Measurements from ENCODE around the gene DAPP1. TPM values are rescaled to one million over a fixed set of nuclear protein-coding genes. Genes with fewer than 3 reads are reported as not detected.
A peak's percentile ranks its signal among the peaks of the same experiment; 100 is the strongest.

The DAPP1 gene
- total RNA-seq, 2 donors from 2014 or later: 52.9 to 58.4 TPM

GRCh38 chr4:99833756-99834155 lies 17.1 kb downstream of the DAPP1 start:
- H3K36me3 Mint-ChIP-seq (ENCODE audit: low read depth): peaks cover 45% of the 10 kb centered on the region
- no peaks in the 10 kb centered on the region for H3K9me3 Mint-ChIP-seq
- no peaks in the 10 kb centered on the region for H3K27me3 Mint-ChIP-seq
- peaks cover 26% of the 10 kb centered on the region for H3K4me1 Mint-ChIP-seq
- H3K27ac Mint-ChIP-seq: no peak overlapping the region
- ATAC-seq (replicated peaks): no peak
- H3K4me3 Mint-ChIP-seq: no peak overlapping the region

GRCh38 chr4:99834569-99834968 lies 17.9 kb downstream of the DAPP1 start:
- no peak overlapping the region for H3K27ac Mint-ChIP-seq
- no peak overlapping the region for H3K4me3 Mint-ChIP-seq
- H3K36me3 Mint-ChIP-seq (ENCODE audit: low read depth): peaks cover 50% of the 10 kb centered on the region
- peaks cover 29% of the 10 kb centered on the region for H3K4me1 Mint-ChIP-seq
- ATAC-seq (replicated peaks): no peak
- no peaks in the 10 kb centered on the region for H3K9me3 Mint-ChIP-seq
- H3K27me3 Mint-ChIP-seq: no peaks in the 10 kb centered on the region

GRCh38 chr4:99835942-99836341 lies 19.3 kb downstream of the DAPP1 start:
- H3K4me3 Mint-ChIP-seq: no peak overlapping the region
- peaks cover 64% of the 10 kb centered on the region for H3K36me3 Mint-ChIP-seq (ENCODE audit: low read depth)
- H3K4me1 Mint-ChIP-seq: peaks cover 24% of the 10 kb centered on the region
- no peaks in the 10 kb centered on the region for H3K9me3 Mint-ChIP-seq
- peak overlapping the region; percentile 67 for H3K27ac Mint-ChIP-seq
- no peak for ATAC-seq (replicated peaks)
- no peaks in the 10 kb centered on the region for H3K27me3 Mint-ChIP-seq

- no peak overlapping the region for H3K4me3 Mint-ChIP-seq
- ATAC-seq (replicated peaks): no peak
- H3K9me3 Mint-ChIP-seq: no peaks in the 10 kb centered on the region
- H3K27me3 Mint-ChIP-seq: no peaks in the 10 kb centered on the region
- H3K27ac Mint-ChIP-seq: no peak overlapping the region
- peaks cover 33% of the 10 kb centered on the region for H3K4me1 Mint-ChIP-seq
- peaks cover 85% of the 10 kb centered on the region for H3K36me3 Mint-ChIP-seq (ENCODE audit: low read depth)
Observed at GRCh38 chr4:99838927-99839326, 22.3 kb downstream of the DAPP1 start.

- Mint-ChIP-seq H3K27ac (peak overlapping the region; percentile 84), H3K36me3 (ENCODE audit: low read depth) (peaks cover 88% of the 10 kb centered on the region), H3K4me3 (peak overlapping the region; percentile 17), H3K27me3 (no peaks in the 10 kb centered on the region), H3K9me3 (no peaks in the 10 kb centered on the region), H3K4me1 (peaks cover 41% of the 10 kb centered on the region)
- peak; percentile 94 for ATAC-seq (replicated peaks)
Observed at GRCh38 chr4:99841129-99841528, 24.5 kb downstream of the DAPP1 start.

- no peaks in the 10 kb centered on the region for H3K9me3 Mint-ChIP-seq
- no peaks in the 10 kb centered on the region for H3K27me3 Mint-ChIP-seq
- H3K4me1 Mint-ChIP-seq: peaks cover 48% of the 10 kb centered on the region
- no peak overlapping the region for H3K4me3 Mint-ChIP-seq
- ATAC-seq (replicated peaks): no peak
- peaks cover 88% of the 10 kb centered on the region for H3K36me3 Mint-ChIP-seq (ENCODE audit: low read depth)
- H3K27ac Mint-ChIP-seq: no peak overlapping the region
Observed at GRCh38 chr4:99843413-99843812, 26.8 kb downstream of the DAPP1 start.

- H3K4me1 Mint-ChIP-seq: peaks cover 49% of the 10 kb centered on the region
- no peaks in the 10 kb centered on the region for H3K9me3 Mint-ChIP-seq
- no peaks in the 10 kb centered on the region for H3K27me3 Mint-ChIP-seq
- ATAC-seq (replicated peaks): no peak
- H3K27ac Mint-ChIP-seq: no peak overlapping the region
- no peak overlapping the region for H3K4me3 Mint-ChIP-seq
- H3K36me3 Mint-ChIP-seq (ENCODE audit: low read depth): peaks cover 82% of the 10 kb centered on the region
Observed at GRCh38 chr4:99844048-99844447, 27.4 kb downstream of the DAPP1 start.

- Mint-ChIP-seq H3K9me3 (no peaks in the 10 kb centered on the region), H3K36me3 (ENCODE audit: low read depth) (peaks cover 73% of the 10 kb centered on the region), H3K27me3 (no peaks in the 10 kb centered on the region), H3K4me3 (peak overlapping the region; percentile 68), H3K27ac (peak overlapping the region; percentile 95), H3K4me1 (peaks cover 56% of the 10 kb centered on the region)
- ATAC-seq (replicated peaks): no peak
Observed at GRCh38 chr4:99845179-99845578, 28.6 kb downstream of the DAPP1 start.

GRCh38 chr4:99845708-99846469 lies 29.3 kb downstream of the DAPP1 start:
- H3K36me3 Mint-ChIP-seq (ENCODE audit: low read depth): peaks cover 68% of the 10 kb centered on the region
- no peaks in the 10 kb centered on the region for H3K9me3 Mint-ChIP-seq
- H3K27ac Mint-ChIP-seq: peak overlapping the region; percentile 95
- peak; percentile 25 for ATAC-seq (replicated peaks)
- H3K27me3 Mint-ChIP-seq: no peaks in the 10 kb centered on the region
- H3K4me1 Mint-ChIP-seq: peaks cover 59% of the 10 kb centered on the region
- H3K4me3 Mint-ChIP-seq: peak overlapping the region; percentile 68

- Mint-ChIP-seq H3K27ac (peak overlapping the region; percentile 95), H3K4me3 (peak overlapping the region; percentile 68), H3K27me3 (no peaks in the 10 kb centered on the region), H3K4me1 (peaks cover 56% of the 10 kb centered on the region), H3K36me3 (ENCODE audit: low read depth) (peaks cover 65% of the 10 kb centered on the region), H3K9me3 (no peaks in the 10 kb centered on the region)
- ATAC-seq (replicated peaks): no peak
Observed at GRCh38 chr4:99846891-99847290, 30.3 kb downstream of the DAPP1 start.

- Mint-ChIP-seq H3K27me3 (no peaks in the 10 kb centered on the region), H3K36me3 (ENCODE audit: low read depth) (peaks cover 65% of the 10 kb centered on the region), H3K4me1 (peaks cover 58% of the 10 kb centered on the region), H3K4me3 (peak overlapping the region; percentile 68), H3K9me3 (no peaks in the 10 kb centered on the region), H3K27ac (peak overlapping the region; percentile 95)
- ATAC-seq (replicated peaks): peak; percentile 54
Observed at GRCh38 chr4:99847362-99847976, 30.8 kb downstream of the DAPP1 start.

- Mint-ChIP-seq H3K4me1 (peaks cover 68% of the 10 kb centered on the region), H3K4me3 (peak overlapping the region; percentile 68), H3K27me3 (no peaks in the 10 kb centered on the region), H3K9me3 (no peaks in the 10 kb centered on the region), H3K27ac (peak overlapping the region; percentile 95), H3K36me3 (ENCODE audit: low read depth) (peaks cover 65% of the 10 kb centered on the region)
- ATAC-seq (replicated peaks): peak; percentile 59
Observed at GRCh38 chr4:99848591-99849001, 32.0 kb downstream of the DAPP1 start.

GRCh38 chr4:99852199-99852749 lies 35.6 kb downstream of the DAPP1 start:
- peaks cover 69% of the 10 kb centered on the region for H3K36me3 Mint-ChIP-seq (ENCODE audit: low read depth)
- H3K4me1 Mint-ChIP-seq: peaks cover 77% of the 10 kb centered on the region
- H3K27ac Mint-ChIP-seq: peak overlapping the region; percentile 100
- no peaks in the 10 kb centered on the region for H3K27me3 Mint-ChIP-seq
- no peaks in the 10 kb centered on the region for H3K9me3 Mint-ChIP-seq
- peak; percentile 5 for ATAC-seq (replicated peaks)
- H3K4me3 Mint-ChIP-seq: peak overlapping the region; percentile 80

- peak overlapping the region; percentile 80 for H3K4me3 Mint-ChIP-seq
Observed at GRCh38 chr4:99853190-99853589, 36.6 kb downstream of the DAPP1 start.

GRCh38 chr4:99853999-99854398 lies 37.4 kb downstream of the DAPP1 start:
- Mint-ChIP-seq H3K4me3 (no peak overlapping the region), H3K36me3 (ENCODE audit: low read depth) (peaks cover 68% of the 10 kb centered on the region), H3K27ac (peak overlapping the region; percentile 59), H3K27me3 (no peaks in the 10 kb centered on the region), H3K9me3 (no peaks in the 10 kb centered on the region), H3K4me1 (peaks cover 66% of the 10 kb centered on the region)
- no peak for ATAC-seq (replicated peaks)

More at GRCh38 chr4:99853190-99853589, 36.6 kb downstream of the DAPP1 start:
- peaks cover 65% of the 10 kb centered on the region for H3K36me3 Mint-ChIP-seq (ENCODE audit: low read depth)
- no peaks in the 10 kb centered on the region for H3K27me3 Mint-ChIP-seq
- ATAC-seq (replicated peaks): no peak
- H3K27ac Mint-ChIP-seq: peak overlapping the region; percentile 100
- H3K4me1 Mint-ChIP-seq: peaks cover 72% of the 10 kb centered on the region
- H3K9me3 Mint-ChIP-seq: no peaks in the 10 kb centered on the region
